ENCODE data around the gene ATF2. TPM values are rescaled to one million over a fixed set of nuclear protein-coding genes. Genes with fewer than 3 reads are reported as not detected.

The ATF2 gene
- total RNA-seq, 1 donor from 2014 or later: 40.5 TPM

GRCh38 chr2:175175320-175175719 is 7.3 kb upstream of the ATF2 start:
- Histone ChIP-seq H3K27ac (no peak overlapping the region), H3K9me3 (no peaks in the 10 kb centered on the region), H3K4me3 (no peak overlapping the region), H3K4me1 (peaks cover 24% of the 10 kb centered on the region), H3K27me3 (no peaks in the 10 kb centered on the region), H3K36me3 (peaks cover 0 to 33% of the 10 kb centered on the region in 2 donors)
- DNase-seq (ENCODE audit: extremely low spot score in 2 of 2): no peak
- intact Hi-C loops (cut with DNase I): no loop called here
- TF ChIP-seq CTCF (IDR thresholded peaks at IDR 0.05): no peak
- TF ChIP-seq POLR2AphosphoS5 (IDR thresholded peaks at IDR 0.05; ENCODE audit: insufficient read depth in 1 of 2, low read depth in 1 of 2): no peak
- TF ChIP-seq POLR2A (IDR thresholded peaks at IDR 0.05): no peak

GRCh38 chr2:175170659-175171304 is 2.8 kb upstream of the ATF2 start:
- intact Hi-C loops (cut with DNase I): no loop called here
- TF ChIP-seq POLR2A (IDR thresholded peaks at IDR 0.05): no peak
- no peak for TF ChIP-seq CTCF (IDR thresholded peaks at IDR 0.05)
- no peak for TF ChIP-seq POLR2AphosphoS5 (IDR thresholded peaks at IDR 0.05; ENCODE audit: insufficient read depth in 1 of 2, low read depth in 1 of 2)
- H3K4me1 ChIP-seq: peaks cover 13% of the 10 kb centered on the region
- no peaks in the 10 kb centered on the region for H3K9me3 ChIP-seq
- no peak overlapping the region for H3K27ac ChIP-seq
- no peaks in the 10 kb centered on the region for H3K27me3 ChIP-seq
- no peaks in the 10 kb centered on the region for H3K36me3 ChIP-seq
- DNase-seq (ENCODE audit: extremely low spot score in 2 of 2): no peak
- H3K4me3 ChIP-seq: no peak overlapping the region

DNA sequence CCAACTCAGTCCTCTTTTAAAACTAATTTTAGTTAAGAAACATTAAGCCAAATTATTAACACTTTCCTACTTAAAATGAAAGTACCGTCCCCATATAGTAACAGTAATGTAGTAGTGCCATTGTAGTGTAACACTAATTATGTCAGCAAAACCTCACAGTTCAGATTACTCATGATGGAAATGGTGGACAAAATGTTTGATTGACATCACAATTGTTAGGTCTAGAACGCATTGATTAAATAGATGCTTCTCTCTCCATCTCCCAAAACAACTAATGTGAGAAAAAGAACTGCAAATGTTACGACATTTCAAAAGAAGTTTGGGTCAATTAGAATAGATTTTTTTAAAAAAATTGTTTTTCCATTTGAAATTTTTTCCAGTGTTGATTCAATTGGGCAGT is 1.2 kb upstream of the ATF2 start:
- intact Hi-C loops (cut with DNase I): no loop called here
- no peaks in the 10 kb centered on the region for H3K9me3 ChIP-seq
- TF ChIP-seq POLR2AphosphoS5 (IDR thresholded peaks at IDR 0.05; ENCODE audit: insufficient read depth in 1 of 2, low read depth in 1 of 2): no peak
- no peak for TF ChIP-seq CTCF (IDR thresholded peaks at IDR 0.05)
- TF ChIP-seq POLR2A (IDR thresholded peaks at IDR 0.05): no peak
- no peaks in the 10 kb centered on the region for H3K36me3 ChIP-seq
- peak overlapping the region; percentile 99 for H3K27ac ChIP-seq
- peak overlapping the region in 1 of 2 donors; percentile 97 for H3K4me3 ChIP-seq
- H3K4me1 ChIP-seq: peaks cover 17% of the 10 kb centered on the region
- H3K27me3 ChIP-seq: no peaks in the 10 kb centered on the region
- DNase-seq (ENCODE audit: extremely low spot score in 2 of 2): no peak

- Histone ChIP-seq H3K9me3 (no peaks in the 10 kb centered on the region), H3K4me3 (peak overlapping the region; percentile 97 to 99), H3K27me3 (no peaks in the 10 kb centered on the region), H3K27ac (peak overlapping the region; percentile 99), H3K4me1 (peaks cover 17% of the 10 kb centered on the region), H3K36me3 (no peaks in the 10 kb centered on the region)
- intact Hi-C loops (cut with DNase I): no loop called here
- no peak for DNase-seq (ENCODE audit: extremely low spot score in 2 of 2)
- TF ChIP-seq CTCF (IDR thresholded peaks at IDR 0.05) (no peak), POLR2AphosphoS5 (IDR thresholded peaks at IDR 0.05; ENCODE audit: insufficient read depth in 1 of 2, low read depth in 1 of 2) (no peak), POLR2A (IDR thresholded peaks at IDR 0.05) (peak in 1 of 2 donors; percentile 56)
Measured at GRCh38 chr2:175168564-175168945, 552 bp upstream of the ATF2 start.

- DNase-seq (ENCODE audit: extremely low spot score in 2 of 2): no peak
- H3K36me3 ChIP-seq: no peaks in the 10 kb centered on the region
- no peaks in the 10 kb centered on the region for H3K27me3 ChIP-seq
- TF ChIP-seq POLR2A (IDR thresholded peaks at IDR 0.05): no peak
- TF ChIP-seq POLR2AphosphoS5 (IDR thresholded peaks at IDR 0.05; ENCODE audit: insufficient read depth in 1 of 2, low read depth in 1 of 2): no peak
- TF ChIP-seq CTCF (IDR thresholded peaks at IDR 0.05): no peak
- H3K27ac ChIP-seq: peak overlapping the region; percentile 99
- intact Hi-C loops (cut with DNase I): no loop called here
- H3K9me3 ChIP-seq: no peaks in the 10 kb centered on the region
- H3K4me3 ChIP-seq: peak overlapping the region; percentile 97 to 99
- H3K4me1 ChIP-seq: peaks cover 17% of the 10 kb centered on the region
Measured at GRCh38 chr2:175167076-175167791, 769 bp downstream of the ATF2 start.

Data from vagina (tissue), 2 donors.